ENCODE measurements around the gene CPED1. TPM values are rescaled to one million over a fixed set of nuclear protein-coding genes. Genes with fewer than 3 reads are reported as not detected.
"Not testable (repeated sequence)": the region's sequence is repeated elsewhere in the genome, so short reads cannot be mapped to it uniquely, and the experiment has no call there.

Gene CPED1
- total RNA-seq, 1 donor from 2014 or later, result 4.3 TPM

GRCh38 chr7:121071662-121072061 is 83.2 kb downstream of the CPED1 start:
- TF ChIP-seq CTCF (conservative IDR thresholded peaks at IDR 0.05), result no peak
- H3K27me3 Mint-ChIP-seq (ENCODE audit: low read depth), result no peaks in the 10 kb centered on the region
- peaks cover 24% of the 10 kb centered on the region for H3K4me1 Mint-ChIP-seq
- H3K9me3 Mint-ChIP-seq, result peaks cover 5% of the 10 kb centered on the region
- H3K4me3 Mint-ChIP-seq, result no peak overlapping the region
- no peak overlapping the region for H3K27ac Mint-ChIP-seq (ENCODE audit: unreplicated experiment)
- no peaks in the 10 kb centered on the region for H3K36me3 Mint-ChIP-seq (ENCODE audit: low read depth)
- DNase-seq (ENCODE audit: low read depth, low spot score), result no peak

GRCh38 chr7:121072826-121073225 is 84.3 kb downstream of the CPED1 start:
- peaks cover 5% of the 10 kb centered on the region for H3K9me3 Mint-ChIP-seq
- H3K36me3 Mint-ChIP-seq (ENCODE audit: low read depth), result no peaks in the 10 kb centered on the region
- peaks cover 24% of the 10 kb centered on the region for H3K4me1 Mint-ChIP-seq
- no peaks in the 10 kb centered on the region for H3K27me3 Mint-ChIP-seq (ENCODE audit: low read depth)
- TF ChIP-seq CTCF (conservative IDR thresholded peaks at IDR 0.05), result no peak
- H3K4me3 Mint-ChIP-seq, result no peak overlapping the region
- H3K27ac Mint-ChIP-seq (ENCODE audit: unreplicated experiment), result no peak overlapping the region
- DNase-seq (ENCODE audit: low read depth, low spot score), result no peak

GRCh38 chr7:121073463-121074099 is 85.1 kb downstream of the CPED1 start:
- TF ChIP-seq CTCF (conservative IDR thresholded peaks at IDR 0.05), result no peak
- DNase-seq (ENCODE audit: low read depth, low spot score), result no peak
- H3K36me3 Mint-ChIP-seq (ENCODE audit: low read depth), result no peaks in the 10 kb centered on the region
- H3K9me3 Mint-ChIP-seq, result peaks cover 5% of the 10 kb centered on the region
- H3K4me3 Mint-ChIP-seq, result peak overlapping the region; percentile 12
- no peak overlapping the region for H3K27ac Mint-ChIP-seq (ENCODE audit: unreplicated experiment)
- no peaks in the 10 kb centered on the region for H3K27me3 Mint-ChIP-seq (ENCODE audit: low read depth)
- H3K4me1 Mint-ChIP-seq, result peaks cover 24% of the 10 kb centered on the region

GRCh38 chr7:121075424-121075841 is 86.9 kb downstream of the CPED1 start:
- H3K4me3 Mint-ChIP-seq; H3K9me3 Mint-ChIP-seq; H3K27me3 Mint-ChIP-seq (ENCODE audit: low read depth); H3K36me3 Mint-ChIP-seq (ENCODE audit: low read depth); DNase-seq (ENCODE audit: low read depth, low spot score); H3K27ac Mint-ChIP-seq (ENCODE audit: unreplicated experiment): not testable (repeated sequence)
- H3K4me1 Mint-ChIP-seq, result peaks cover 24% of the 10 kb centered on the region

- TF ChIP-seq CTCF (conservative IDR thresholded peaks at IDR 0.05), result no peak
- Mint-ChIP-seq H3K27me3 (ENCODE audit: low read depth) (no peaks in the 10 kb centered on the region), H3K4me3 (no peak overlapping the region), H3K36me3 (ENCODE audit: low read depth) (no peaks in the 10 kb centered on the region), H3K27ac (ENCODE audit: unreplicated experiment) (no peak overlapping the region), H3K9me3 (peaks cover 5% of the 10 kb centered on the region), H3K4me1 (peaks cover 24% of the 10 kb centered on the region)
- no peak for DNase-seq (ENCODE audit: low read depth, low spot score)
These were observed 87.4 kb downstream of the CPED1 start for GRCh38 chr7:121075952-121076349.

- Mint-ChIP-seq H3K27ac (ENCODE audit: unreplicated experiment) (no peak overlapping the region), H3K36me3 (ENCODE audit: low read depth) (no peaks in the 10 kb centered on the region)
These were observed 88.0 kb downstream of the CPED1 start for GRCh38 chr7:121076350-121077164.

More at GRCh38 chr7:121076350-121077164, 88.0 kb downstream of the CPED1 start:
- no peak for DNase-seq (ENCODE audit: low read depth, low spot score)
- TF ChIP-seq CTCF (conservative IDR thresholded peaks at IDR 0.05), result no peak
- Mint-ChIP-seq H3K9me3 (peaks cover 5% of the 10 kb centered on the region), H3K4me3 (no peak overlapping the region), H3K4me1 (peaks cover 30% of the 10 kb centered on the region), H3K27me3 (ENCODE audit: low read depth) (no peaks in the 10 kb centered on the region)
